GM18909 (cell line): ENCODE results near the gene ZFP3.
"Not testable (repeated sequence)": the region's sequence is repeated elsewhere in the genome, so short reads cannot be mapped to it uniquely, and the experiment has no call there.

Source experiments
- ATAC-seq: cut with Tn5 transposase; IDR thresholded peaks from one replicate; pipeline ENCODE4 v1.9.1; 2021; ENCODE audit warnings: mild to moderate bottlenecking; ENCODE audit not compliant: unreplicated experiment, poor library complexity

Gene ZFP3

GRCh38 chr17:5075472-5075871 lies 2.8 kb upstream of the ZFP3 start:
- ATAC-seq: not testable (repeated sequence)

- not testable (repeated sequence) for ATAC-seq
Measured at GRCh38 chr17:5077275-5077674, 992 bp upstream of the ZFP3 start.

GRCh38 chr17:5077781-5078105 lies 524 bp upstream of the ZFP3 start:
- no peak for ATAC-seq

GRCh38 chr17:5080591-5080990 lies 2.3 kb downstream of the ZFP3 start:
- no peak for ATAC-seq

- ATAC-seq: no peak
Measured at GRCh38 chr17:5092218-5093010, 14.1 kb downstream of the ZFP3 start.

- no peak for ATAC-seq
Measured at GRCh38 chr17:5096731-5097100, 18.4 kb downstream of the ZFP3 start.

- no peak for ATAC-seq
Measured at GRCh38 chr17:5097101-5097834, 19.0 kb downstream of the ZFP3 start.

GRCh38 chr17:5099271-5099670 lies 21.0 kb downstream of the ZFP3 start:
- no peak for ATAC-seq

GRCh38 chr17:5100832-5101231 lies 22.6 kb downstream of the ZFP3 start:
- no peak for ATAC-seq

GRCh38 chr17:5110816-5111215 lies 32.5 kb downstream of the ZFP3 start:
- no peak for ATAC-seq

- ATAC-seq: peak; percentile 85
Measured at GRCh38 chr17:5111402-5112204, 33.3 kb downstream of the ZFP3 start, which contains the start of gene ZNF232. Gene ZNF232, minus strand, starts transcription at chr17:5111878. Its CDS starts 56 bp downstream, at chr17:5111822.

GRCh38 chr17:5115673-5116651 lies 37.7 kb downstream of the ZFP3 start, which contains the start of gene USP6:
Gene USP6, plus strand, starts transcription at chr17:5116032. Its CDS starts 14,336 bp downstream, at chr17:5130368.
- ATAC-seq: no peak

- ATAC-seq: no peak
Measured at GRCh38 chr17:5118219-5118618, 40.0 kb downstream of the ZFP3 start.

GRCh38 chr17:5120036-5120435 lies 41.8 kb downstream of the ZFP3 start:
- ATAC-seq: no peak

- ATAC-seq: not testable (repeated sequence)
Measured at GRCh38 chr17:5120436-5121185, 42.3 kb downstream of the ZFP3 start.

- ATAC-seq: no peak
Measured at GRCh38 chr17:5121186-5121841, 43.0 kb downstream of the ZFP3 start.

GRCh38 chr17:5122056-5122455 lies 43.8 kb downstream of the ZFP3 start:
- ATAC-seq: not testable (repeated sequence)

- ATAC-seq: no peak
Measured at GRCh38 chr17:5122586-5123342, 44.5 kb downstream of the ZFP3 start.
